ENCODE results near the gene BNIP3.

BNIP3 gene

GRCh38 chr10:131997366-131998049 is 15.8 kb upstream of the BNIP3 start:
- Histone ChIP-seq H2AFZ (ENCODE audit: low read depth) (no peak overlapping the region), H3K4me3 (IDR thresholded peaks at IDR 0.05; ENCODE audit: insufficient read depth, low read depth, low read length) (no peak overlapping the region), H3K27ac (no peak overlapping the region), H3K27me3 (ENCODE audit: insufficient read depth, low read depth) (no peaks in the 10 kb centered on the region), H3K79me2 (ENCODE audit: insufficient read depth, low read depth) (no peaks in the 10 kb centered on the region), H3K4me1 (ENCODE audit: low read depth, poor library complexity, severe bottlenecking) (no peaks in the 10 kb centered on the region), H4K20me1 (ENCODE audit: insufficient read depth) (no peaks in the 10 kb centered on the region), H3K4me2 (no peak overlapping the region), H3K36me3 (ENCODE audit: insufficient read depth) (no peaks in the 10 kb centered on the region), H3K9ac (no peak overlapping the region)
- TF ChIP-seq CTCF (conservative IDR thresholded peaks at IDR 0.05; ENCODE audit: low read depth, low read length) = no peak

- no peaks in the 10 kb centered on the region for H3K36me3 ChIP-seq (ENCODE audit: insufficient read depth)
- no peaks in the 10 kb centered on the region for H3K79me2 ChIP-seq (ENCODE audit: insufficient read depth, low read depth)
- no peaks in the 10 kb centered on the region for H3K27me3 ChIP-seq (ENCODE audit: insufficient read depth, low read depth)
- no peaks in the 10 kb centered on the region for H3K4me1 ChIP-seq (ENCODE audit: low read depth, poor library complexity, severe bottlenecking)
- H3K27ac ChIP-seq = no peak overlapping the region
- H3K9ac ChIP-seq = no peak overlapping the region
- H2AFZ ChIP-seq (ENCODE audit: low read depth) = no peak overlapping the region
- no peaks in the 10 kb centered on the region for H4K20me1 ChIP-seq (ENCODE audit: insufficient read depth)
- no peak for TF ChIP-seq CTCF (conservative IDR thresholded peaks at IDR 0.05; ENCODE audit: low read depth, low read length)
- no peak overlapping the region for H3K4me2 ChIP-seq
- H3K4me3 ChIP-seq (IDR thresholded peaks at IDR 0.05; ENCODE audit: insufficient read depth, low read depth, low read length) = no peak overlapping the region
Observed at GRCh38 chr10:131996466-131997365, 15.0 kb upstream of the BNIP3 start.

- Histone ChIP-seq H3K79me2 (ENCODE audit: insufficient read depth, low read depth) (no peaks in the 10 kb centered on the region), H3K9ac (no peak overlapping the region), H3K4me2 (no peak overlapping the region), H4K20me1 (ENCODE audit: insufficient read depth) (no peaks in the 10 kb centered on the region), H2AFZ (ENCODE audit: low read depth) (no peak overlapping the region), H3K36me3 (ENCODE audit: insufficient read depth) (no peaks in the 10 kb centered on the region), H3K27ac (no peak overlapping the region), H3K4me1 (ENCODE audit: low read depth, poor library complexity, severe bottlenecking) (no peaks in the 10 kb centered on the region), H3K4me3 (IDR thresholded peaks at IDR 0.05; ENCODE audit: insufficient read depth, low read depth, low read length) (no peak overlapping the region), H3K27me3 (ENCODE audit: insufficient read depth, low read depth) (no peaks in the 10 kb centered on the region)
- no peak for TF ChIP-seq CTCF (conservative IDR thresholded peaks at IDR 0.05; ENCODE audit: low read depth, low read length)
Observed at GRCh38 chr10:131994435-131994834, 12.7 kb upstream of the BNIP3 start.

- no peak for TF ChIP-seq CTCF (conservative IDR thresholded peaks at IDR 0.05; ENCODE audit: low read depth, low read length)
- Histone ChIP-seq H3K27me3 (ENCODE audit: insufficient read depth, low read depth) (no peaks in the 10 kb centered on the region), H3K79me2 (ENCODE audit: insufficient read depth, low read depth) (no peaks in the 10 kb centered on the region), H3K4me2 (no peak overlapping the region), H3K4me1 (ENCODE audit: low read depth, poor library complexity, severe bottlenecking) (no peaks in the 10 kb centered on the region), H3K9ac (no peak overlapping the region), H3K27ac (no peak overlapping the region), H3K4me3 (IDR thresholded peaks at IDR 0.05; ENCODE audit: insufficient read depth, low read depth, low read length) (no peak overlapping the region), H3K36me3 (ENCODE audit: insufficient read depth) (no peaks in the 10 kb centered on the region), H2AFZ (ENCODE audit: low read depth) (no peak overlapping the region), H4K20me1 (ENCODE audit: insufficient read depth) (no peaks in the 10 kb centered on the region)
Observed at GRCh38 chr10:131993275-131993674, 11.6 kb upstream of the BNIP3 start.

Data from KMS-11 (cell line).